ENCODE measurements around the gene OPRD1.

GRCh38 chr1:28790377-28791035 lies 21.5 kb upstream of the OPRD1 start:
- TF ChIP-seq CTCF (conservative IDR thresholded peaks at IDR 0.05 in 1 of 2, IDR thresholded peaks at IDR 0.05 in 1 of 2; ENCODE audit: extremely low read depth in 1 of 2, insufficient read depth in 1 of 2, low read depth in 1 of 2, low read length in 2 of 2) (no peak), EZH2 (IDR thresholded peaks at IDR 0.05; ENCODE audit: borderline replicate concordance, low read length) (no peak)

All from mammary epithelial cell (primary cell).